ENCODE results near the gene TTC7B.

TTC7B gene

GRCh38 chr14:90677484-90678050 is 138.7 kb downstream of the TTC7B start:
- Mint-ChIP-seq H3K4me1 (peaks cover 39% of the 10 kb centered on the region), H3K27me3 (no peaks in the 10 kb centered on the region), H3K4me3 (peak overlapping the region; percentile 83), H3K9me3 (no peaks in the 10 kb centered on the region), H3K27ac (peak overlapping the region; percentile 98), H3K36me3 (peaks cover 1% of the 10 kb centered on the region)

GRCh38 chr14:90676912-90677311 is 139.3 kb downstream of the TTC7B start:
- Mint-ChIP-seq H3K36me3 (peaks cover 1% of the 10 kb centered on the region), H3K4me3 (peak overlapping the region; percentile 83), H3K4me1 (peaks cover 41% of the 10 kb centered on the region), H3K27me3 (no peaks in the 10 kb centered on the region), H3K27ac (peak overlapping the region; percentile 53), H3K9me3 (no peaks in the 10 kb centered on the region)

DNA sequence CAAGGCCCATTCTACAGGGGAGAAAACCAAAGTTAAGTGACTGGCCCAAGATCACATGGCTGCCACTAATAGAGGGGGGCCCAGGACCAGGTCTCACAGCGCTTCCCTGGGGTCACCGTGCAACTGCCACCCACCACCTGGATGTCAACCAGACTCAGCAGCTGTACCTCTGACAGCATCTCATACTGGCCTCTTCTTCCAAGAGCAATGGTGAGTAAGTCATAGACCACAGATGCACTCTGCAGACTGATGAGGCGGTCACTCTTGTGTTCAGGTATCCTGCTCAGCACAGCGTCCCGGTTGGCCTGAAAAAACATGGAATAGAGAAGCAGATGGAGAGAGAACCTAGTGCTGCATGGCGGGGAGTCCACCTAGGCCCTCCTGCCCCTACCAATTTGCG is 139.9 kb downstream of the TTC7B start:
- Mint-ChIP-seq H3K36me3 (peaks cover 1% of the 10 kb centered on the region), H3K27ac (peak overlapping the region; percentile 31), H3K4me1 (peaks cover 47% of the 10 kb centered on the region), H3K27me3 (no peaks in the 10 kb centered on the region), H3K4me3 (no peak overlapping the region), H3K9me3 (no peaks in the 10 kb centered on the region)

- peaks cover 47% of the 10 kb centered on the region for H3K4me1 Mint-ChIP-seq
- H3K36me3 Mint-ChIP-seq, result peaks cover 1% of the 10 kb centered on the region
Observed at GRCh38 chr14:90675399-90675798, 140.8 kb downstream of the TTC7B start.

DNA sequence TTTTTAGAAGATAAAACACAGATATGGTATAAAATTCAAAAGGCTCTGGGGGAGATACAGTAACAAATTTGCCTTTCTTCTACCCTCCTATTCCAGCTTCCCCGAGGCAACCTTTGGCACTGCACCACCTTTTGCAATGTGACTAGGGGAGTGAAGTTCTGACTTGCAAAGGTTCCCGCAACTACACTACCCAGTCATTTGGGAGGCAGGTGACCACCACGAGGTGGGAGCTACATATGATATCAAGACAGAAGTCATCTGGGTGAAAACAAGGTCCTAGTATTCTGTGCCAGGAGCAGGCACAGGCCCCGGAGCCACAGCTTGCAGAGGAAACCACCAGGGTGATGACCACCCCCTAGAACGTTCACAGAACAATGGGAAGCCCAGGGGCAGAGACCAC is 141.5 kb downstream of the TTC7B start:
- H3K9me3 Mint-ChIP-seq, result no peaks in the 10 kb centered on the region
- peaks cover 1% of the 10 kb centered on the region for H3K36me3 Mint-ChIP-seq
- no peak overlapping the region for H3K4me3 Mint-ChIP-seq
- peaks cover 47% of the 10 kb centered on the region for H3K4me1 Mint-ChIP-seq
- no peaks in the 10 kb centered on the region for H3K27me3 Mint-ChIP-seq
- H3K27ac Mint-ChIP-seq, result no peak overlapping the region

More at GRCh38 chr14:90675399-90675798, 140.8 kb downstream of the TTC7B start:
- no peak overlapping the region for H3K27ac Mint-ChIP-seq
- H3K27me3 Mint-ChIP-seq, result no peaks in the 10 kb centered on the region
- H3K4me3 Mint-ChIP-seq, result no peak overlapping the region
- no peaks in the 10 kb centered on the region for H3K9me3 Mint-ChIP-seq

DNA sequence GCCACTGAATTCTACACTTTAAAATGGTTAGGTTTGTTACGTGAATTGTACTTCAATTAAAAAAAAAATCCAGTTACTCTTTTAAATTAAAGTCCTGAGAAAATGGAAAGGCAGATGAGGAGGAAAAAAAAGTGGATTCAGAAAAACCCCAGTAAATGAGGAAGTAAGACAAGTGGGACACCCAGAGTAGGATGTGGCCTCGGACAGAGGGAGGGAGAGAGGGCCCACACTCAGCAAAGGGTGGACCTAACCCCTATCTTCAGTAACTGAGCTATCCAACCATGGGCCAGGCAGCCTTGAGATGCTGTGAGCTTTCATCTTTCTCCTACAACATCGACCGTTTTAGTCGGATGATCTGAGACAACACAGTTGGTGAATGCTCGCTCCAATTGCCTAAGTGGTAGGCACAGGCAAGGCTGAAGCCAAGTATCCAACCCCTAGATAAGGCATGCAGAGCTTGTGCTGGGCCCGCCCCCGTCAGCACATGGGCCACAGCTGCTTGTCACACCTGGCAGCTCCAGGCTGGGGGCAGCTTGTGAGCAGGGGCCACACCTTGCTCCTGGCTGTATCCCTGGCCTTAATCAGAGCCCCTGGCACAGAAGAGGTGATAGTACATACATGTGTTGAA is 142.1 kb downstream of the TTC7B start:
- Mint-ChIP-seq H3K36me3 (peaks cover 1% of the 10 kb centered on the region), H3K27me3 (no peaks in the 10 kb centered on the region), H3K27ac (no peak overlapping the region), H3K4me3 (no peak overlapping the region), H3K9me3 (no peaks in the 10 kb centered on the region), H3K4me1 (peaks cover 42% of the 10 kb centered on the region)

DNA sequence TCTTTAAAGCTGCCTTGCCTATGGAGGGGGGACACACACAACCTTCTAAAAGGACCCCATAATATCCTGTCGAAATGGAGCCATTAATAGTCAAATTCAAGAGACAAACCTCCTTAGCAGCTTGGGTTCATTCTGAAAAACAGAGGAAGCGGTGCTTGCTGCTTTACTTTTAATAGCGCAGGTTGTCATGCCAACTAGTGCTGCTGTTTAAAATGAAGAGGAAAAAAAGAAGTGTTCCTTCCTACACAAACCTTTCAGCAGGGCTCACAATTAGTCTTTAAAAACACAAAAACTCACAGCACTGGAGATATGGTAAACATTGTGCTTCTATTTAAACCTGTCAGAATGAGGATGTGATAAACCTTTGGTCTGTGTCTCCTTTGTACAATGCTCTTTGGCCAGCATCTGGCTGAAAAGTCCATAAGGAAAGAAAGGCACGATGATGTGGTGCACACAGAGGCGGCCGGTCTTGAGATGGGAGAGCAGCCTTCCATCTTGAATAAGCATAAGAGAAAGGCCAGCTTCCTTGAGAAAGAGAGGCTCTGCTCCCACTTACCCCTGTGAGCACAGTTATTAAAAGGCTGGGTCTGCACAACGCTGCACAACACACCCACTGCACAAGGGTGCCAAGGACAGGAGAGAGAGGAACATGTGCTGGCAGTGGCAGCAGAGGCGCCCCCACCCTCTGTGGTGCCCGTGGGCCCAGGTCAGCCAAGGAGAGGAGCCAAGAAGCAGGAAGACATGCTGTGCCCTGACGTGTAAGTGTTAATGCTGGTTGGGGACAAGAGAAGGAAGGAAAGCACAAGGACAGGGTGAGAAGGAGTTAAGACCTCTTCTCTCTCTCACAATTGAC is 144.6 kb downstream of the TTC7B start:
- H3K36me3 Mint-ChIP-seq, result peaks cover 2% of the 10 kb centered on the region
- no peak overlapping the region for H3K27ac Mint-ChIP-seq
- no peaks in the 10 kb centered on the region for H3K27me3 Mint-ChIP-seq
- H3K4me1 Mint-ChIP-seq, result peaks cover 17% of the 10 kb centered on the region
- H3K9me3 Mint-ChIP-seq, result no peaks in the 10 kb centered on the region
- no peak overlapping the region for H3K4me3 Mint-ChIP-seq

DNA sequence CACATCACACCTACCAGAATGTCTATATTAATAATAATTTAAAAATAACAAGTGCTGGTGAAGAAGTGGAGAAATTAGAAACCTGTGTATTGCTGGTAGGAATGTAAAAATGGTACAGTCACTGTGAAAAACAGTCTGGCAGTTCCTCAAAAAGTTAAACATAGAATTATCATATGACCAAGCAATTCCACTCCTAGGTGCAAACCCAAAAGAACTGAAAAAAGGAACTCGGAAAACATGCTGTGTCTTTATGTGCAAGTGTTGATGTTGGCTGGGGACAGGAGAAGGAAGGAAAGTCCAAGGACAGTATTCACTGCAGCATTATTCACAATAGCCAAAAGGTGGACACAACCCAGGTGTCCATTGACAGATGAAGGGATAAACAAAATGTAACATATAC is 146.5 kb downstream of the TTC7B start:
- peaks cover 7% of the 10 kb centered on the region for H3K4me1 Mint-ChIP-seq
- no peak overlapping the region for H3K27ac Mint-ChIP-seq
- no peak overlapping the region for H3K4me3 Mint-ChIP-seq
- H3K9me3 Mint-ChIP-seq, result no peaks in the 10 kb centered on the region
- peaks cover 2% of the 10 kb centered on the region for H3K36me3 Mint-ChIP-seq
- no peaks in the 10 kb centered on the region for H3K27me3 Mint-ChIP-seq

GRCh38 chr14:90666571-90666970 is 149.7 kb downstream of the TTC7B start:
- H3K4me1 Mint-ChIP-seq, result peaks cover 2% of the 10 kb centered on the region
- no peak overlapping the region for H3K27ac Mint-ChIP-seq
- H3K9me3 Mint-ChIP-seq, result no peaks in the 10 kb centered on the region
- no peaks in the 10 kb centered on the region for H3K27me3 Mint-ChIP-seq
- peaks cover 1% of the 10 kb centered on the region for H3K36me3 Mint-ChIP-seq
- H3K4me3 Mint-ChIP-seq, result no peak overlapping the region

GRCh38 chr14:90665321-90666000 is 150.8 kb downstream of the TTC7B start:
- no peaks in the 10 kb centered on the region for H3K9me3 Mint-ChIP-seq
- H3K4me1 Mint-ChIP-seq, result peaks cover 1% of the 10 kb centered on the region

DNA sequence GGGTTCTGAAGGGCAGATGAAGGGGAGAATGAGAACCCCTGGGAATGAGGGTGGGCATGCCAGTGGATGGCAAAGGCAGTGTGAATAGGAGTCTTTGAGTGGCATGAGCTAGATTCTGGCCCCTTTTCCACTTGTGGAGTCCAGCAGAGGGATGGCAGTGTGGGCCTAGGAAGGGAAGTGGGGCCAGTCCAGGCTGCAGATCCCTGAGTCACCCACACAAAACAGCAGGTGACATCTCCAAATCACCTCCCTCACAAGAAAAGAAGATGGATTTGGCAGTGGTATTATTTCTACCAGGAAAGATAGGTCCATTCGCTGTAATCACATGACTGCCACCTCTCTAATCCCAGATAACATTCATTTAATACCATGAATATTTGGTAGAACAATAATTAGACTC is 151.3 kb downstream of the TTC7B start:
- Mint-ChIP-seq H3K4me3 (no peak overlapping the region), H3K27me3 (no peaks in the 10 kb centered on the region), H3K9me3 (no peaks in the 10 kb centered on the region), H3K4me1 (peaks cover 3% of the 10 kb centered on the region), H3K27ac (no peak overlapping the region), H3K36me3 (peaks cover 1% of the 10 kb centered on the region)

More at GRCh38 chr14:90665321-90666000, 150.8 kb downstream of the TTC7B start:
- no peak overlapping the region for H3K4me3 Mint-ChIP-seq
- H3K36me3 Mint-ChIP-seq, result peaks cover 1% of the 10 kb centered on the region
- no peak overlapping the region for H3K27ac Mint-ChIP-seq
- no peaks in the 10 kb centered on the region for H3K27me3 Mint-ChIP-seq

- peaks cover 8% of the 10 kb centered on the region for H3K4me1 Mint-ChIP-seq
- no peak overlapping the region for H3K4me3 Mint-ChIP-seq
- H3K9me3 Mint-ChIP-seq, result no peaks in the 10 kb centered on the region
- H3K27me3 Mint-ChIP-seq, result no peaks in the 10 kb centered on the region
- H3K27ac Mint-ChIP-seq, result no peak overlapping the region
- peaks cover 1% of the 10 kb centered on the region for H3K36me3 Mint-ChIP-seq
Observed at GRCh38 chr14:90663680-90664079, 152.6 kb downstream of the TTC7B start.

DNA sequence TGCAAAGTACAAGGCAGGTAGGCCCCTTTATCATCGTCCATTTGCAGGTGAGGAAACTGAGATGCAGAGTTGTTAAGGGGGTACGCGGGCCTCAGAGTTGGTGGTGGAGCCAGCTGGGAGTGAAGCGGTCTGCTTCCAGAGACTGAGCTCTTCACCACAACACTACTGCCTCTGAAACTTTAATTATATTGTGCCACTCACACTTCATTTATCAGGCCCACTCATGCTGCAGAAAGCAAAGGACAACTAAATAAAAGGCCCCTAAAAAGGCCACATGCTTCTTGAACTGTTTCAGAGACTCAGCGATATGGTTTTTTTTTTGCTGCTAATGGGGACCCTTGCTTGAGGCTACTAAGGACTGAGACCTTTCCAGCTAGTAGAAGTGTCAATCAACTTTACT is 153.1 kb downstream of the TTC7B start:
- no peak overlapping the region for H3K27ac Mint-ChIP-seq
- no peaks in the 10 kb centered on the region for H3K9me3 Mint-ChIP-seq
- no peak overlapping the region for H3K4me3 Mint-ChIP-seq
- peaks cover 13% of the 10 kb centered on the region for H3K4me1 Mint-ChIP-seq
- no peaks in the 10 kb centered on the region for H3K27me3 Mint-ChIP-seq
- no peaks in the 10 kb centered on the region for H3K36me3 Mint-ChIP-seq

GRCh38 chr14:90661866-90662265 is 154.4 kb downstream of the TTC7B start:
- Mint-ChIP-seq H3K27ac (no peak overlapping the region), H3K9me3 (no peaks in the 10 kb centered on the region), H3K4me1 (peaks cover 13% of the 10 kb centered on the region), H3K27me3 (no peaks in the 10 kb centered on the region), H3K4me3 (no peak overlapping the region), H3K36me3 (no peaks in the 10 kb centered on the region)

DNA sequence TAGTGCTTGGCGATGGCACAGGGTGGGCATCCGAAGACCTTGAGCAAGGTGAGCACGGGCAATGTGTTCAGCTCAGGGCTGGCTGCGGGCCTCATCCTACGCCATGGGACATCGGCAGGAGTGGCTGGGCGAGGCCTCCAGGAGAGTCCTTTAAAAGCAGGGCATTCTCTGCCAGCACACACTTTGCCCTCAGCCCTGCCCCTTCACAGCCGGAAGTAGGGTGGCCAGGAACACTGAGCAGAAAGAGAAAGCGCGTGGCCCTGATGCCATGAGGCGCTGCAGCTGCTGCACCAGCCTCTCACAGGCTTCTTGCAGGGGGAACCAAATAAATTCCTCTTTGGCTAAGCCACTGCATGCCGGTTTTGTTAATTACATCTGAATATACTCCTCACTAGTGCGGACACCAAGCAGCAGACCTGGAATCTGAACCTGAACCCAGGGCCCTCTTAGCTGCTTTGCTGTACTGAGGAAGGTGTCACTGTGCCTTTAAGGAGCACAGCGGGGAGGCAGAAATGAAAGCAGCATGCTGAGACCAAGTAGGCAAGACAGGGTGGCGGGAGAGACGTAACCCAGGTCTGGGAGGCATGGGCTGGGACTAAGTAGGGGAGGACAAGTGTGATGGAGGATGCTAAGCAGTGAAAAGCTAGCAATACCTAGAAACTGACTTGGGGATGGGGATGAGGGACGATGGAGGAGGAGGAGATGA is 155.2 kb downstream of the TTC7B start:
- Mint-ChIP-seq H3K4me1 (peaks cover 13% of the 10 kb centered on the region), H3K27ac (peak overlapping the region; percentile 47), H3K9me3 (no peaks in the 10 kb centered on the region), H3K27me3 (no peaks in the 10 kb centered on the region), H3K36me3 (no peaks in the 10 kb centered on the region), H3K4me3 (no peak overlapping the region)
